ENCODE data around the gene INPP5E.
"Not testable (repeated sequence)": the region's sequence is repeated elsewhere in the genome, so short reads cannot be mapped to it uniquely, and the experiment has no call there.

Gene INPP5E

GRCh38 chr9:136432591-136432990, 7.1 kb downstream of the INPP5E start:
- TF ChIP-seq, protein P1, sequence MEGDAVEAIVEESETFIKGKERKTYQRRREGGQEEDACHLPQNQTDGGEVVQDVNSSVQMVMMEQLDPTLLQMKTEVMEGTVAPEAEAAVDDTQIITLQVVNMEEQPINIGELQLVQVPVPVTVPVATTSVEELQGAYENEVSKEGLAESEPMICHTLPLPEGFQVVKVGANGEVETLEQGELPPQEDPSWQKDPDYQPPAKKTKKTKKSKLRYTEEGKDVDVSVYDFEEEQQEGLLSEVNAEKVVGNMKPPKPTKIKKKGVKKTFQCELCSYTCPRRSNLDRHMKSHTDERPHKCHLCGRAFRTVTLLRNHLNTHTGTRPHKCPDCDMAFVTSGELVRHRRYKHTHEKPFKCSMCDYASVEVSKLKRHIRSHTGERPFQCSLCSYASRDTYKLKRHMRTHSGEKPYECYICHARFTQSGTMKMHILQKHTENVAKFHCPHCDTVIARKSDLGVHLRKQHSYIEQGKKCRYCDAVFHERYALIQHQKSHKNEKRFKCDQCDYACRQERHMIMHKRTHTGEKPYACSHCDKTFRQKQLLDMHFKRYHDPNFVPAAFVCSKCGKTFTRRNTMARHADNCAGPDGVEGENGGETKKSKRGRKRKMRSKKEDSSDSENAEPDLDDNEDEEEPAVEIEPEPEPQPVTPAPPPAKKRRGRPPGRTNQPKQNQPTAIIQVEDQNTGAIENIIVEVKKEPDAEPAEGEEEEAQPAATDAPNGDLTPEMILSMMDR (IDR thresholded peaks at IDR 0.05; ENCODE audit: low read depth, low read length) = no peak

DNA sequence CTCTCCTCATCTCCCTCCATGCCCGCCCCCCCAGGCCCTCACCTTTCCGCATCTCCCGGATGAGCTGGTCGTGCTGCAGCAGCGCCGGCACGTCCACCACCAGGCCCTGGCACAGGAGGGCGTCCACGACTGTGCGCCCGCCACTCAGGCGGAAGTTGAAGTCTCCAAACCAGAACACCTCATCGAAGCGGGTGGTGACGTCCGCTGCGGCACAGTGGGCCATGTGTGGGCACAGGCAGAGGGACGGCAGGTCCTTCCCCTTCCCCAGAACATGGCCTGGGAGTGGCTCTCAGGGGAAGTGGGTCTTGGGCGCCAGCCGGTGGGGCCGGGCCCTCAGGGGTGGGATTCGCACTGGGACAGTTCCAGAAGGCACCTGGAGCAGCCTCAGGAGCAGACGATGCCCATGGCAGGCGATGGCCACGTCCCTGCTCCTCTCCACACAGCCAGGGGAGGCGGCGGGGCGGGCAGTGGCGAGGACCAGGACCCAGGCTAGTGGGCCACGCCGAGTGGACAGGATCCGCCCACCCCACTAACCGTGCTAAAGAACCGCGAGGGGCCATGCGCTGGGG, 7.8 kb downstream of the INPP5E start:
- TF ChIP-seq, protein P1 (IDR thresholded peaks at IDR 0.05; ENCODE audit: low read depth, low read length) = no peak

More at GRCh38 chr9:136432591-136432990, 7.1 kb downstream of the INPP5E start:
- H3K4me3 ChIP-seq (ENCODE audit: low read depth, low read length) = no peak overlapping the region

DNA sequence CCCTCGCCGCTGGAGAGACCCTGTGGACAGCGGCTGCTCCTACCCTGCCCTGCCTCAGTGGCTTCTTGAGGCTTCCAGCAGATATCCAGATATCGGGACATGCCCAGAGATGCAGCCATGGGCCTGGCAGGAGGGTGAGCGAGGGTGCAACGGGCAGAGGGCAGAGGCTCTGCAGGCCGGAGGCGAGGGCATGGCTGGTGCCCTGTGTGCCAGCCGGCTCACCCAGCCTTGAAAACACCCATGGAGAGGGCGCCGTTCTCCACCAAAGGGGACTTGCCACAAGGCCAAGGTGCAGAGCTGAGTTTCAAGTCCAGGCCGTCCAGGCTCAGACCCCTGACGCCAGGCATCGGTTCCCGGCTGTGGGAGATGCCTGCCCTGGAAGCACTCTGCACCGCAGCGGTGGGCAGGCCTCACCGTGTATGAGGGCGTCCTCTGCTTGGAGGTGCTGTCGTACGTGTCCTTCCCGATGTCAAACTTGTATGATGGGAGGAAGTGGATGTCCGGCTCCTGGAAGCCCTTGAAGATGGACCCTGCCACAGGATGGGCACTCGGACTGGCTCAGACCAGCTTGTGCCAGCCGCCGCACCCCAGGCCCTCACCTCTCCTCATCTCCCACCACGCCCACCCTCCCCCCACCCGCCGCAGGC, 8.9 kb downstream of the INPP5E start:
- TF ChIP-seq, protein P1 (IDR thresholded peaks at IDR 0.05; ENCODE audit: low read depth, low read length) = no peak
- no peak overlapping the region for H3K4me3 ChIP-seq (ENCODE audit: low read depth, low read length)

More for the DNA sequence above, 7.8 kb downstream of the INPP5E start:
- H3K4me3 ChIP-seq (ENCODE audit: low read depth, low read length) = no peak overlapping the region

- no peak overlapping the region for H3K4me3 ChIP-seq (ENCODE audit: low read depth, low read length)
- TF ChIP-seq, protein P1 (IDR thresholded peaks at IDR 0.05; ENCODE audit: low read depth, low read length) = no peak
Observed at GRCh38 chr9:136429683-136430491, 9.8 kb downstream of the INPP5E start.

DNA sequence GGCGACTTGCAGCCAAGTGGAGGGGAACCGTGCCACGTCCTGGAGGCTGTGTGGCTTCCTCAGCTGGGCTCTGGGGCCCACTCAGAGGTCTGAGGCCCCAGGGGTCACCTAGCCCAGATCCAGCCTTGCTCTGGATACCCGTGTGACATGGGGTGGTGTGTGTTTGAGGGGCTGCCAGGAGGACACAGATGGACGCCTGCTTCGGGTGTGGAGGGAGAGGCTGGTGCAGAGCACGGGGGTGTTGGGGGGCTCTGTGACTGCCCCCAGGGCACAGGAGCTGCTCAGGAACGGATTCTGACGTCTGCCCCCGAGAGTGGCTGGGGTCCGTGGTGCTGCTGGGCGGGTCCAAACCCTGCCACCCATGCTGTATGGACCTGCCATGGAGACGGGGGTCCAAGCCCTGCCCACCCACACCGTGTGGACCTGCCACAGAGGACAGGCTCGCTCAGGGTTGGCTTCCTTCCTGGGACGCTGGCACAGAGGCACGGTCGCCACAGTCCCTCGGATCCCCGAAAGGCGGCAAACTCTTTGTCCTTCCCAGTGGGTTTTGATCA, 10.5 kb downstream of the INPP5E start:
- H3K4me3 ChIP-seq (ENCODE audit: low read depth, low read length) = no peak overlapping the region
- TF ChIP-seq, protein P1 (IDR thresholded peaks at IDR 0.05; ENCODE audit: low read depth, low read length) = no peak

- H3K4me3 ChIP-seq (ENCODE audit: low read depth, low read length) = no peak overlapping the region
- TF ChIP-seq, protein P1 (IDR thresholded peaks at IDR 0.05; ENCODE audit: low read depth, low read length) = no peak
Observed at GRCh38 chr9:136426787-136427186, 12.9 kb downstream of the INPP5E start.

GRCh38 chr9:136425367-136425766, 14.3 kb downstream of the INPP5E start:
- not testable (repeated sequence) for H3K4me3 ChIP-seq (ENCODE audit: low read depth, low read length)

Measured in WI38 (cell line).